ENCODE measurements around the gene NR6A1.

DNA sequence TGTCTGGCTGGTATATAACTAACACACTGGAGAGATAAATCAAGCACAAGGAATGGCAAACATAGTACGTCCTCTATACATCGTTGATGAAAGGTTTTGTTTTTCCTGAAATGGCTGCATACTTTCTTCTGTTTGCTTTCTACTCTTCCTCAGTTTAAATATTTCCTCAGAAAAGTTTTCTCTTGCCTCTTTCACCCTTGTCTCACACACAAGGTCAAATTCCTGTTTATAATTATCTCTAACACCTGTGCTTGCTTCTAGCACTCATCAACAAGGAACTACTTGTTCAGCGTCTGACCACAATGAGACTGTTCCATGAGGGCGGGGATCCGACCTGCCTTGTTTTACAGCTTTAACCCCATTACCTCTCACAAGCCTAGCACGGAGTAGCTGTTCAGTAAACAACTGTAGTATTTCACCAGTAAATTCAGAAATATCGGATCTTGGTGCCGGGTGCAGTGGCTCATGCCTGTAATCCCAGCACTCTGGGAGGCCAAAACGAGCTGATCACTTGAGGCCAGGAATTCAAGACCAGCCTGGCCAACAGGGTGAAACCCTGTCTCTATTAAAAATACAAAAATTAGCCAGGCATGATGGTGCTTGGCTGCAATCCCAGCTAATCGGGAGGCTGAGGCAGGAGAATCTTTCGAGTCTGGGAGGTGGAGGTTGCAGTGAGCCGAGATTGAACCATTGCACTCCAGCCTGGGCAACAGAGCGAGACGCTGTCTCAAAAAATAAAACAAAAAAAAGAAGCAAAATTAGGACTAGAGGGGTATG is 37.0 kb downstream of the NR6A1 start:
- no peak for TF ChIP-seq EZH2phosphoT487 (IDR thresholded peaks at IDR 0.05; ENCODE audit: insufficient read depth, low read depth)
- no peak for TF ChIP-seq EZH2 (IDR thresholded peaks at IDR 0.05; ENCODE audit: insufficient read depth, poor library complexity, severe bottlenecking)
